Measurements from ENCODE around the gene MCM8.

DNA sequence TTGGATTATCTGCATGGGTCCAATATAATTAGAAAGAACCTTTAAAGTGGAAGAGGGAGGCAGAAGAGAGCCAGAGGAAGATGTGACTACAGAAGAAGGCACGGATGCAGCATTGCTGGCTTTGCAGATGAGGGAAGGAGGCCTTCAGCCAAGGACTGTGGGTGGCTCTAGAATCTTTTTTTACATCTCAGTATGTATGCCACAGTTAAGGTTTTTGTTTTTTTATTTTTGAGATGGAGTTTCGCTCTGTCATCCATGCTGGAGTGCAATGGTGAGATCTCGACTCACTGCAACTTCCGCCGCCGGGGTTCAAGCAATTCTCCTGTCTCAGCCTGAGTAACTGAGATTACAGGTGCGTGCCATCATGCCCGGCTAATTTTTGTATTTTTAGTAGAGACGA, 49.3 kb downstream of the MCM8 start:
- no peak for TF ChIP-seq POLR2A (IDR thresholded peaks at IDR 0.05)
- TF ChIP-seq, protein P1, sequence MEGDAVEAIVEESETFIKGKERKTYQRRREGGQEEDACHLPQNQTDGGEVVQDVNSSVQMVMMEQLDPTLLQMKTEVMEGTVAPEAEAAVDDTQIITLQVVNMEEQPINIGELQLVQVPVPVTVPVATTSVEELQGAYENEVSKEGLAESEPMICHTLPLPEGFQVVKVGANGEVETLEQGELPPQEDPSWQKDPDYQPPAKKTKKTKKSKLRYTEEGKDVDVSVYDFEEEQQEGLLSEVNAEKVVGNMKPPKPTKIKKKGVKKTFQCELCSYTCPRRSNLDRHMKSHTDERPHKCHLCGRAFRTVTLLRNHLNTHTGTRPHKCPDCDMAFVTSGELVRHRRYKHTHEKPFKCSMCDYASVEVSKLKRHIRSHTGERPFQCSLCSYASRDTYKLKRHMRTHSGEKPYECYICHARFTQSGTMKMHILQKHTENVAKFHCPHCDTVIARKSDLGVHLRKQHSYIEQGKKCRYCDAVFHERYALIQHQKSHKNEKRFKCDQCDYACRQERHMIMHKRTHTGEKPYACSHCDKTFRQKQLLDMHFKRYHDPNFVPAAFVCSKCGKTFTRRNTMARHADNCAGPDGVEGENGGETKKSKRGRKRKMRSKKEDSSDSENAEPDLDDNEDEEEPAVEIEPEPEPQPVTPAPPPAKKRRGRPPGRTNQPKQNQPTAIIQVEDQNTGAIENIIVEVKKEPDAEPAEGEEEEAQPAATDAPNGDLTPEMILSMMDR (IDR thresholded peaks at IDR 0.05): no peak
- no peak for TF ChIP-seq EP300 (IDR thresholded peaks at IDR 0.05)

Data from gastroesophageal sphincter (tissue), 3 donors.